Measurements from ENCODE around the gene BLOC1S6. TPM values are rescaled to one million over a fixed set of nuclear protein-coding genes. Genes with fewer than 3 reads are reported as not detected.

The BLOC1S6 gene
- total RNA-seq, 2 experiments from 2014 or later = 36.1 to 52.5 TPM

DNA sequence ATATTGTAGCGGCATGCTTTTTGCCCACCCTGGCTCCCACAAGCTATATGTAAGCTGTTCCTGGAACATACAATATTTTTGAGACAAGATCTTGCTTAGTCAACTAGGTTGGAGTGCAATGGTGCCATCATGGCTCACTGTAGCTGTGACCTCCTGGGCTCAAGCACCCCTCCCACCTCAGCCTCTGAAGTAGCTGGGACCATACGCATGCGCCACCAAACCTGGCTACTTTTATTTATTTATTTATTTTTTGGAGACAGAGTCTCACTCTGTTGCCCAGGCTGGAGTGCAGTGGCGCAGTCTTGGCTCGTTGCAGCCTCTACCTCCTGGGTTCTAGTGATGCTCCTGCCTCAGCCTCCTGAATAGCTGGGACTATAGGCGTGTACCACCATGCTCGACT is 41.0 kb downstream of the BLOC1S6 start:
- ChIA-PET CTCF (interaction anchor here (0.7 to 1.7 kb wide), 3 partner anchors 9 to 77 kb away, joined by 3 to 5 read pairs (median 3); no protein-coding TSS in a partner anchor), POLR2A (no interaction called here)
- no peak overlapping the region for H3K27ac Mint-ChIP-seq
- H3K36me3 Mint-ChIP-seq (ENCODE audit: low read depth) = peaks cover 2% of the 10 kb centered on the region
- ATAC-seq (no peak), DNase-seq (no peak)
- no peak overlapping the region for H3K4me3 Mint-ChIP-seq
- H3K4me1 Mint-ChIP-seq = peaks cover 5% of the 10 kb centered on the region
- H3K27me3 Mint-ChIP-seq = no peaks in the 10 kb centered on the region
- peaks cover 17% of the 10 kb centered on the region for H3K9me3 Mint-ChIP-seq (ENCODE audit: low read depth)
- intact Hi-C loops (cut with DNase I, micrococcal nuclease) = no loop called here

DNA sequence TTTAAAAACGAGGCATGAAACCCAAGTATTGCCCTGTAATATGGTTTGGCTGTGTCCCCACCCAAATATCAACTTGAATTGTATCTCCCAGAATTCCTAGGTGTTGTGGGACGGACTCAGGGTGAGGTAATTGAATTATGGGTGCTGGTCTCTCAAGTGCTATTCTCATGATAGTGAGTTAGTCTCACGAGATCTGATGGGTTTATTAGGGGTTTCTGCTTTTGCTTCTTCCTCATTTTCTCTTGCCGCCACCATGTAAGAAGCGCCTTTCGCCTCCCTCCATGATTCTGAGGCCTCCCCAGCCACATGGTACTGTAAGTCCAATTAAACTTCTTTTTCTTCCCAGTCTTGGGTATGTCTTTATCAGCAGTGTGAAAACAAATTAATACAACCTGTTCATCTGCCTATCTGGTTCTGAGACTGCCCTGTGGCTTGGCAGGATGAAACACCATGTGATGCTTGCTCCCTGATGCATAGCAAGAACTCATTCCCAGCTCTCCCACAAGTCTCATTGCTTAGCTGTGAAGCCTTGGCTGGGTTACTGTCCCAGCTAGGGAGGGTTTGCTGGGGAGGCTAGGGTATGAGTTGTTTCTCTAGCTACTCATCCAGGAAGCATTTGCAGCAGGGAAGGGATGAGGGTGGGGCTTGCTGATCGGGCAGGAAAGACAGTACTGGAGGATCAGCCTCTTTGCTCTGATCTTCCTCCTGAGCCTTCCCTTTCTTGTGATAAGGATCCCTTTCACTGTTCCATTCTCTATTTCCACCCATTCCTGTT is 43.9 kb downstream of the BLOC1S6 start:
- DNase-seq (no peak), ATAC-seq (no peak)
- intact Hi-C loops (cut with DNase I, micrococcal nuclease) = loop anchor here in 1 of 2 experiments (10.0 kb wide), 1 partner anchor 606 kb away; the partner anchor contains the start of gene SORD
- Mint-ChIP-seq H3K27me3 (no peaks in the 10 kb centered on the region), H3K4me3 (no peak overlapping the region), H3K4me1 (peaks cover 7% of the 10 kb centered on the region), H3K27ac (no peak overlapping the region), H3K9me3 (ENCODE audit: low read depth) (peaks cover 12% of the 10 kb centered on the region), H3K36me3 (ENCODE audit: low read depth) (peaks cover 2% of the 10 kb centered on the region)
- ChIA-PET POLR2A (no interaction called here), CTCF (interaction anchor here (1.0 to 2.3 kb wide), 2 partner anchors 22 to 173 kb away, joined by 3 to 8 read pairs; no protein-coding TSS in a partner anchor)

DNA sequence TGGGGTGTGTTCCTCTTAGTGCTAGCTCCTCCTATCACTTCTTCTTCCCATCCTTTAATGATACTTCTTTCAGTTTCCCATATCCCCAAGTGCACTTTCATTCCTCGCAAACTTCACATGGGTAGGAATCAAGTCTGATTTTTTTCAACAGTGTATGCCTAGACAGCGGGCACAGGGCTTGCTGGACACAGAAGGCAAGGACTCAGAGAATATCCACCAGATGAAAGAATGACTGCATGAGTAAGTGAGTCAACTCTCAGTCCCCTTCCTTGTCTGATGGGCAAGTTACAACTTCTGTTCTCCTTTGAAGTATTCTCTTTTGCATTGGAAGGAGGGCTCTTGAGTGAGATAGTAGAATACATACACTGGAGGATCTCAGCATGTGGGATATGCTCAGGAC is 44.6 kb downstream of the BLOC1S6 start:
- ChIA-PET POLR2A (no interaction called here), CTCF (interaction anchor here (1.0 to 2.3 kb wide), 2 partner anchors 23 to 174 kb away, joined by 3 to 8 read pairs; no protein-coding TSS in a partner anchor)
- Mint-ChIP-seq H3K4me3 (no peak overlapping the region), H3K36me3 (ENCODE audit: low read depth) (peaks cover 2% of the 10 kb centered on the region), H3K9me3 (ENCODE audit: low read depth) (peaks cover 5% of the 10 kb centered on the region), H3K27ac (no peak overlapping the region), H3K27me3 (no peaks in the 10 kb centered on the region), H3K4me1 (peaks cover 8% of the 10 kb centered on the region)
- intact Hi-C loops (cut with DNase I, micrococcal nuclease) = loop anchor here in 1 of 2 experiments (10.0 kb wide), 1 partner anchor 607 kb away; the partner anchor contains the start of gene SORD
- DNase-seq (no peak), ATAC-seq (no peak)

DNA sequence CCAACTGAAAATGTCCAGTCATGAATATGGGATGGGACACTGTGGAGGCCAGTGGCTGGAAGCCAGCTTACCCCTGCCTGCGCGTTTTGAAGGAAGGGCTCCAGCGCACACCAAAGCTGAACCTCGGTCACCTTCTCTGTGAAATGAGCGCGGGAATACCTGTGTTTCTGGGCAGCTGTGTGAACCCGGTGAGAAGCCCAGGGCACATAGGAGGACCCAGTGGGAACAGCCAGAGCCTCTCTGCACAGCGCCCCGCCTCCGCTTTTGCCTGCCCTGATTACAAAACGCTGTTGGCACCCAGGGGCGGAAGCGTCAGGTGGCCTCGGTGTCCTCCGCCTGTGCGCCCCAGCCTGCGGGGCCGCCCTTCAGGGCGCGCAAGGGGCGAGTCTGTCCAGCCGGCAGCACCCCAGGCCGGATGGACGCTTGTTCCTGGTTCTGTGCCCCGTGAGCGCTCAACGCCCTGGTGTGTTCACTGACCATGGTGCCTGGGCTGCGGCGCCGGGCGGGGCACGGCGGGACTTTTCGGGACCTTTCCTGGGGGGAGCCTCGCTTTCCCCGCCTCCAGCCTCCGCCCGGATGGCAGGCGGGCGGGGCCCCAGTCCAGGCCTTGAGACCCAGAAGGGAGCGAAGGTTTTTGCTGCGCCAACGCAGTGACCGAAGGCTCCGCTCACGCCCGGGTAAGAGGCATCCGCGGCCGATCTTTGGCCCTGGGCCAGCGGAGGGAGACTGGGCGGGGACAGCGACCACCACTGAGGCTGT is 47.4 kb downstream of the BLOC1S6 start, which contains the start of gene SQOR:
Gene SQOR (plus strand): TSS at position 598 of the 759 bp plus-strand sequence. CDS start 23,895 bp downstream, outside the sequence.
- Mint-ChIP-seq H3K27ac (peak within 1 kb of the TSS; percentile 90), H3K9me3 (ENCODE audit: low read depth) (no peaks in the 10 kb centered on the region), H3K27me3 (no peaks in the 10 kb centered on the region), H3K4me3 (peak within 1 kb of the TSS; percentile 96), H3K36me3 (ENCODE audit: low read depth) (peaks cover 26% of the 10 kb centered on the region), H3K4me1 (peaks cover 32% of the 10 kb centered on the region)
- ChIA-PET POLR2A (no interaction called here), CTCF (interaction anchor here (0.7 to 1.6 kb wide), 5 partner anchors 14 to 50 kb away, joined by 3 to 5 read pairs (median 3); no protein-coding TSS in a partner anchor)
- intact Hi-C loops (cut with DNase I, micrococcal nuclease) = loop anchor here (1.0 to 10.0 kb wide), 5 partner anchors 20 to 922 kb away; partner anchors contain the start of genes B2M (in 1 of the 2), BLOC1S6 (in 1 of the 2), PATL2 (in 1 of the 2) and SORD (in 1 of the 2)
- DNase-seq = peak; percentile 86
- ATAC-seq = peak; percentile 66

DNA sequence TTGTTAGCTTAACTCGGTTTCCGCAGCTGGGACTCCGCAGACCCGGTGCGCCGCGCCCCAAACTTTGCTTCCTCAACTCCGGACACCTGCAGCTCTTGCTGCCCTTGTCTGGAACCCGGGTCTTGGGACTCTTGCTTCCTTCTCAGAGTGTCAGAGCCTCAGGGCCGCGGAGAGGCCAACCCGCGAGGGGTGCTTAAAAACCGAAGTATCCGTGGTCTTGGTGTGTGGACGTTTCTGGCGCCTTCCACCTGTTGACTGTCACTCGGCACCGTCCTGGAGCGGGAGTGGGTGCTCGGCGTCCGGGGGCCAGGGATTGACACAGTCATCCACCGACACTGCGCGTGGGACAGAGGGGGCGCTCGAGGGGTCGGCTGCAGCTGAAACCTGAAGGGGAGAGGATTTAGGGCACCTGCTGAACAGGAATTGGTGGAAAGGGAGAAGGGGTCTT is 48.0 kb downstream of the BLOC1S6 start:
- Mint-ChIP-seq H3K4me1 (peaks cover 38% of the 10 kb centered on the region), H3K27ac (peak overlapping the region; percentile 90), H3K27me3 (no peaks in the 10 kb centered on the region), H3K9me3 (ENCODE audit: low read depth) (no peaks in the 10 kb centered on the region), H3K36me3 (ENCODE audit: low read depth) (peaks cover 32% of the 10 kb centered on the region), H3K4me3 (peak overlapping the region; percentile 96)
- ATAC-seq = peak; percentile 58
- ChIA-PET POLR2A (no interaction called here), CTCF (interaction anchor here (0.7 to 1.6 kb wide), 2 partner anchors 14 to 35 kb away, joined by 3 to 5 read pairs; no protein-coding TSS in a partner anchor)
- intact Hi-C loops (cut with DNase I, micrococcal nuclease) = loop anchor here (1.0 to 10.0 kb wide), 4 partner anchors 20 to 923 kb away; partner anchors contain the start of genes B2M (in 1 of the 2), BLOC1S6 (in 1 of the 2), PATL2 (in 1 of the 2) and SORD (in 1 of the 2)
- DNase-seq = peak; percentile 83

DNA sequence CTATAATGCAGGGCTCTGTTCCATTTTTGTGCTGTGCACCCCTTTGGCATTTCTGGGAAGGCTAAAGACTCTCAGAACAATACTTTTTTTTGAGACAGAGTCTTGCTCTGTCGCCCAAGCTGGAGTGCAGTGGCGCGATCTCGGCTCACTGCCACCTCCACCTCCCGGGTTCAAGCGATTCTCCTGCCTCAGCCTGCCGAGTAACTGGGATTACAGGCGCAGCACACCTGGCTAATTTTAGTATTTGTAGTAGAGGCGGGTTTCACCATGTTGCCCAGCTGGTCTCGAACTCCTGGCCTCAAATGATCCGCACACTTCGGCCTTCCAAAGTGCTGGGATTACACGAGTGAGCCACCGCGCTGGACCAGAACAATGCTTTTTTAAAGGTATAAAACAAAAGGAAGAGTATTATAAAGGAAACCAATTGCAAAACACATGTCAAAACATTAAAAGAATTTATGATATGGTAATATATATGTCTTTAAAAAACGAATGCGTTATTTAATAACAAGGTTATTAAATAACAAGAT is 48.6 kb downstream of the BLOC1S6 start:
- no peaks in the 10 kb centered on the region for H3K9me3 Mint-ChIP-seq (ENCODE audit: low read depth)
- ChIA-PET POLR2A (no interaction called here), CTCF (interaction anchor here (1.6 to 1.9 kb wide), 2 partner anchors 13 to 178 kb away, joined by 3 to 7 read pairs; no protein-coding TSS in a partner anchor)
- intact Hi-C loops (cut with DNase I, micrococcal nuclease) = loop anchor here (1.0 to 10.0 kb wide), 6 partner anchors 21 to 924 kb away; partner anchors contain the start of genes BLOC1S6 (in 2 of the 2), B2M (in 1 of the 2), PATL2 (in 1 of the 2) and SORD (in 1 of the 2)
- H3K27ac Mint-ChIP-seq = peak overlapping the region; percentile 90
- DNase-seq (no peak), ATAC-seq (no peak)
- peaks cover 44% of the 10 kb centered on the region for H3K4me1 Mint-ChIP-seq
- H3K4me3 Mint-ChIP-seq = peak overlapping the region; percentile 96
- peaks cover 33% of the 10 kb centered on the region for H3K36me3 Mint-ChIP-seq (ENCODE audit: low read depth)
- H3K27me3 Mint-ChIP-seq = no peaks in the 10 kb centered on the region

DNA sequence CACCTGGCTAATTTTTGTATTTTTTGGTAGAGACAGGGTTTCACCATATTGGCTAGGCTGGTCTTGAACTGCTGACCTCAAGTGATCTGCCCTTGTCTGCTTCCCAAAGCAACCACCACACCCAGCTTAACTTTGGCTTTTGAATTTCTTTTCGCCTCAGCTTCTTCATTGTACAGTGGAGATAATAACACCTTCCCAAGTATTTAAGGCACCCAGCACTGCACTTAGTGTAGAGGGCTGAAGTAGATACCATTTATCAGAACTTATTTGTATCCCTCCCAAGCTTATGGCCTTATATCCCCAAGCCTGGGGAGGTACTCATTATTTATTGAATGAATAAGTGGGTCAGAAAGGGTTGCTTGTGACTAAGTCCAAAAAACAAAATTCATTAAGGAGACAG is 50.0 kb downstream of the BLOC1S6 start:
- DNase-seq = no peak
- Mint-ChIP-seq H3K4me3 (peak overlapping the region; percentile 72), H3K36me3 (ENCODE audit: low read depth) (peaks cover 39% of the 10 kb centered on the region), H3K27ac (peak overlapping the region; percentile 95), H3K27me3 (no peaks in the 10 kb centered on the region), H3K4me1 (peaks cover 52% of the 10 kb centered on the region), H3K9me3 (ENCODE audit: low read depth) (no peaks in the 10 kb centered on the region)
- POLR2A ChIA-PET = interaction anchor here (0.6 to 1.5 kb wide), 4 partner anchors 9 to 50 kb away, joined by 5 to 8 read pairs (median 5); partner anchors contain the start of gene BLOC1S6
- CTCF ChIA-PET = interaction anchor here (0.6 to 1.9 kb wide), 12 partner anchors 9 to 206 kb away, joined by 3 to 7 read pairs (median 3); no protein-coding TSS in a partner anchor
- intact Hi-C loops (cut with DNase I, micrococcal nuclease) = loop anchor here (2.0 to 10.0 kb wide), 4 partner anchors 50 to 925 kb away; partner anchors contain the start of genes B2M (in 1 of the 2), BLOC1S6 (in 1 of the 2), PATL2 (in 1 of the 2) and SORD (in 1 of the 2)
- ATAC-seq = peak; percentile 16

DNA sequence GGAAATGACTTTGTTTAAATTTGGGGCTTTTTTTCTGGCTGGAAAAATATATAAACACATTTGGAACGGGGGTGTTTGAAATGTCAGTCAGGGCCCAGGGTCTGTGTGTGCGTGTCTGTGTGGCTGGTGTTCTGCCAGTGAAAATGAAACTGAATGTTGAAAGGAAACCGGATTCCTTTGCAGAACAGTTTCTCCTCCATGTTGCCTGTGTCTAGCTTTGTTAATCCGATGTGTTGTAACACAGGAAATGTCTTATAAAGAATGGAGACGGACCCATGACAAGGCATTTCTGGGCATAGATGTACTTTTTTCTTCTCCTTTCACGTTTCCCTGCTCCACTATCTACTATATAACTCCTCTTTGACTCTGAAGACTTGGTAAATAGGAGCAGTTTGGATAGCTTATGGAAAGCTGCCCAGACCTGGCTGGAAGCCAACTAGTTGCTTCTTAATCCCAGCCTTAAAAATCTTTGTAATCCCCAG is 50.4 kb downstream of the BLOC1S6 start:
- no peaks in the 10 kb centered on the region for H3K9me3 Mint-ChIP-seq (ENCODE audit: low read depth)
- peaks cover 57% of the 10 kb centered on the region for H3K4me1 Mint-ChIP-seq
- intact Hi-C loops (cut with DNase I, micrococcal nuclease) = loop anchor here (2.0 to 10.0 kb wide), 4 partner anchors 51 to 925 kb away; partner anchors contain the start of genes B2M (in 1 of the 2), BLOC1S6 (in 1 of the 2), PATL2 (in 1 of the 2) and SORD (in 1 of the 2)
- H3K4me3 Mint-ChIP-seq = peak overlapping the region; percentile 72
- H3K27ac Mint-ChIP-seq = peak overlapping the region; percentile 95
- H3K27me3 Mint-ChIP-seq = no peaks in the 10 kb centered on the region
- POLR2A ChIA-PET = interaction anchor here (1.4 to 1.5 kb wide), 3 partner anchors 9 to 50 kb away, joined by 5 to 8 read pairs (median 5); partner anchors contain the start of gene BLOC1S6
- DNase-seq (peak; percentile 76), ATAC-seq (peak; percentile 73)
- CTCF ChIA-PET = interaction anchor here (0.6 to 1.9 kb wide), 11 partner anchors 10 to 207 kb away, joined by 3 to 7 read pairs (median 3); no protein-coding TSS in a partner anchor
- H3K36me3 Mint-ChIP-seq (ENCODE audit: low read depth) = peaks cover 44% of the 10 kb centered on the region

DNA sequence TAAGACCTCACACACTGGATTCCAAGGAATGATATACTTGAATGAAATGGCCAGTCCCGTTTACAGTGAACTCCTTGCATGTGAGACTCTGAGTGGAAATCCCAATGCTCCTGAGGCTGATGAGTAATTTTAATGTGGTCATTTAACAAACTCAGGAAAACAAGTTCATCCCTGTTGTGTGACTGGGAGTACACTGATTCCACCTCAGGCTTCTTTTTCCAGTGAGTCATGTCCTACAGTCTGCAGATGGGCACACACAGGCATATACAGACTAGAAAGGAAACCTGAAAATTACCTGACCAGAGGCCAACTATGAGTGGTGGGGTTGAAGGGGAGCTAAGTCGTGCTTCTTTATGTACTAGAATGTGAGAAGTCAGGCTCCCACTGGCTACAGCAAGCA is 53.4 kb downstream of the BLOC1S6 start:
- ATAC-seq (no peak), DNase-seq (no peak)
- no peaks in the 10 kb centered on the region for H3K27me3 Mint-ChIP-seq
- H3K9me3 Mint-ChIP-seq (ENCODE audit: low read depth) = no peaks in the 10 kb centered on the region
- H3K27ac Mint-ChIP-seq = peak overlapping the region; percentile 95
- peaks cover 55% of the 10 kb centered on the region for H3K36me3 Mint-ChIP-seq (ENCODE audit: low read depth)
- POLR2A ChIA-PET = no interaction called here
- intact Hi-C loops (cut with DNase I, micrococcal nuclease) = loop anchor here in 1 of 2 experiments (5.0 kb wide), 1 partner anchor 52 kb away; no protein-coding TSS in a partner anchor
- peaks cover 86% of the 10 kb centered on the region for H3K4me1 Mint-ChIP-seq
- CTCF ChIA-PET = interaction anchor here (0.6 to 0.8 kb wide), 2 partner anchors 27 to 54 kb away, joined by 3 read pairs; partner anchors contain the start of gene BLOC1S6
- H3K4me3 Mint-ChIP-seq = no peak overlapping the region

DNA sequence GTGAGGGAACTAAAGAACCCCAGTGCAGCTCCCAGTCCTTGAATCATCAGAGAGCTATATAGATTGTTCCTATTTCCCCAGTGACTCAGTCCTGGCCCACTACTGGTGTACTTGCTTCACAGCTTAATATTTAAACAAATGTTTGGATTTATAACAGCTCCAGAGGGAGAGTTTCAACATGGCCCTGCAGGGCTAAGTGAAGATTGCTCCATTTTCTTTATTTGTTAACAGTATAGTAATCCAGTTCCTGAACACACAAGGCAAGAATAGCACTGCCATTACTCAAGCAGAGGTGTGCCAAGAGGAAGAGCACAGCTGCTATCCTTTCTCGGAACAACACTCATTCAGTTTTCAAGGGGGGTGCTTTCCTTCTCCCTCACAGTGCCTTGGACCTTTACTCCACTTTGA is 54.2 kb downstream of the BLOC1S6 start:
- no peaks in the 10 kb centered on the region for H3K9me3 Mint-ChIP-seq (ENCODE audit: low read depth)
- intact Hi-C loops (cut with DNase I, micrococcal nuclease) = loop anchor here in 1 of 2 experiments (5.0 kb wide), 1 partner anchor 51 kb away; no protein-coding TSS in a partner anchor

More for the DNA sequence above, 54.2 kb downstream of the BLOC1S6 start:
- ATAC-seq (peak; percentile 21), DNase-seq (no peak)
- Mint-ChIP-seq H3K36me3 (ENCODE audit: low read depth) (peaks cover 55% of the 10 kb centered on the region), H3K4me1 (peaks cover 91% of the 10 kb centered on the region), H3K27ac (peak overlapping the region; percentile 55), H3K4me3 (no peak overlapping the region), H3K27me3 (no peaks in the 10 kb centered on the region)
- ChIA-PET POLR2A (no interaction called here), CTCF (interaction anchor here (0.6 to 3.1 kb wide), 4 partner anchors 27 to 184 kb away, joined by 3 to 10 read pairs (median 4); partner anchors contain the start of gene BLOC1S6)

Measured in activated CD4-positive, alpha-beta T cell treated with anti-CD3 and anti-CD28 coated beads for 36 hours (primary cell).